Osteoblast (primary cell): Measurements from ENCODE around the gene NDUFAF7. TPM values are rescaled to one million over a fixed set of nuclear protein-coding genes. Genes with fewer than 3 reads are reported as not detected.
"Not testable (repeated sequence)": the region's sequence is repeated elsewhere in the genome, so short reads cannot be mapped to it uniquely, and the experiment has no call there.

Source experiments
- DNase-seq: peaks from one replicate; pipeline ENCODE4 v3.0.0; 2011; ENCODE audit warnings: low spot score, mixed read lengths; ENCODE audit not compliant: insufficient read length; ENCODE audit errors: missing footprints
- H2AFZ ChIP-seq: 2 replicates; pipeline ENCODE4 v1.6.0; 2011; ENCODE audit warnings: mild to moderate bottlenecking, low read length
- H3K27ac ChIP-seq: 2 replicates; pipeline ENCODE4 v1.5.1; 2011; ENCODE audit warnings: mild to moderate bottlenecking, low read depth, low read length, moderate library complexity
- H3K27me3 ChIP-seq: 2 replicates; pipeline ENCODE4 v1.6.0; 2012; ENCODE audit warnings: mild to moderate bottlenecking, control low read depth, inconsistent platforms, low read length, moderate library complexity; ENCODE audit not compliant: insufficient read depth
- H3K36me3 ChIP-seq: 2 replicates; pipeline ENCODE4 v1.5.1; 2011; ENCODE audit warnings: mild to moderate bottlenecking, low read length, control low read depth, moderate library complexity; ENCODE audit not compliant: insufficient read depth
- H3K4me1 ChIP-seq: 2 replicates; pipeline ENCODE4 v1.5.1; 2011; ENCODE audit warnings: mild to moderate bottlenecking, low read length, control low read depth, moderate library complexity; ENCODE audit not compliant: insufficient read depth
- H3K4me2 ChIP-seq: 2 replicates; pipeline ENCODE4 v1.6.0; 2011; ENCODE audit warnings: mild to moderate bottlenecking, low read length; ENCODE audit not compliant: insufficient read depth
- H3K4me3 ChIP-seq: fragments of 200-600 bp; sonication (generic); 3 replicates; pipeline ENCODE4 v1.5.1; 2012; ENCODE audit warnings: mild to moderate bottlenecking, low read length, inconsistent platforms; ENCODE audit not compliant: insufficient read depth
- H3K79me2 ChIP-seq: 2 replicates; pipeline ENCODE4 v1.6.0; 2012; ENCODE audit warnings: mild to moderate bottlenecking, low read length, control low read depth, inconsistent platforms; ENCODE audit not compliant: insufficient read depth
- H3K9me3 ChIP-seq: 2 replicates; pipeline ENCODE4 v1.5.1; 2011; ENCODE audit warnings: low read depth, low read length, control low read depth
- H4K20me1 ChIP-seq: 2 replicates; pipeline ENCODE4 v1.6.0; 2012; ENCODE audit warnings: mild to moderate bottlenecking, low read length, control low read depth; ENCODE audit not compliant: insufficient read depth
- total RNA-seq: library from RNA; depleted of rRNA; stranded (reverse); fragments of >200 nt; gene quantifications from 2 replicates; pipeline ENCODE4 v1.2.3, GENCODE V29; 2012
- TF ChIP-seq, protein P1 (sequence below): IDR thresholded peaks from 2 replicates; pipeline ENCODE4 v1.5.1; 2011; ENCODE audit warnings: mild to moderate bottlenecking, low read depth, low read length, moderate library complexity; ENCODE audit errors: extremely low read depth

Gene NDUFAF7
- total RNA-seq, 1 donor: 16.6 TPM

DNA sequence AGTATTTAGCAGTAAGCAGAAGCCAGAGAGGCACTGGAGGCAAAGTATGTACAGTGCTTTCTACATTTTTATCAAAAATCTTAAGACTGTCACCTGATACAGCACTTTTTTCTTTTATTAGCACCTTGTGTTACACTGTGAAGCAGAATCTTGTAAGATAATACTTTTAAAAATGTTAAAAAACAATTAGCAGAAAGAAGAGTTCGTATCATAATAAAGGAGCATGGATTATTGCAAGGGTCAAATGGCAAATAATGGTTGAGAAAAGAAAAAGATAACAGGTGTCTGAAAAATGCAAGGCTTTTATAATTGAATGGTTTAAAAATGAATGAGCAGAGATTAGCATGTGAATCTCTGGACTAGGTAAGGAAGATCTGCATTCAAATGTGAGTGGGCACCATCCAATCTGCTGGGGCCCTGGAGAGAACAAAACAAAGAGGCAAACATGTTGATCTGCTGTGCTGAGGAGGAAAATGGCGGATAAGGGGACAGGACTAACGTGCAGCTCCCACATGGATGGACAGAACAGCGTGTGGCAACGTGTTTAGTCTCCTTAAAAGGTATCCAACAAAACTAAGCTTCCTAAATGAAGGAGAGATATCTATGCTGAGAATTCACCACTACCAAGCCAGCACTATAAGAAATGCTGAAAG, 25.6 kb upstream of the NDUFAF7 start:
- H2AFZ ChIP-seq: no peak overlapping the region
- no peaks in the 10 kb centered on the region for H3K9me3 ChIP-seq
- DNase-seq: no peak
- no peak overlapping the region for H3K4me3 ChIP-seq
- H4K20me1 ChIP-seq: no peaks in the 10 kb centered on the region
- H3K4me1 ChIP-seq: no peaks in the 10 kb centered on the region
- H3K36me3 ChIP-seq: peaks cover 69% of the 10 kb centered on the region
- no peak overlapping the region for H3K4me2 ChIP-seq
- H3K27me3 ChIP-seq: no peaks in the 10 kb centered on the region
- no peak overlapping the region for H3K27ac ChIP-seq
- H3K79me2 ChIP-seq: peaks cover 59% of the 10 kb centered on the region
- TF ChIP-seq, protein P1, sequence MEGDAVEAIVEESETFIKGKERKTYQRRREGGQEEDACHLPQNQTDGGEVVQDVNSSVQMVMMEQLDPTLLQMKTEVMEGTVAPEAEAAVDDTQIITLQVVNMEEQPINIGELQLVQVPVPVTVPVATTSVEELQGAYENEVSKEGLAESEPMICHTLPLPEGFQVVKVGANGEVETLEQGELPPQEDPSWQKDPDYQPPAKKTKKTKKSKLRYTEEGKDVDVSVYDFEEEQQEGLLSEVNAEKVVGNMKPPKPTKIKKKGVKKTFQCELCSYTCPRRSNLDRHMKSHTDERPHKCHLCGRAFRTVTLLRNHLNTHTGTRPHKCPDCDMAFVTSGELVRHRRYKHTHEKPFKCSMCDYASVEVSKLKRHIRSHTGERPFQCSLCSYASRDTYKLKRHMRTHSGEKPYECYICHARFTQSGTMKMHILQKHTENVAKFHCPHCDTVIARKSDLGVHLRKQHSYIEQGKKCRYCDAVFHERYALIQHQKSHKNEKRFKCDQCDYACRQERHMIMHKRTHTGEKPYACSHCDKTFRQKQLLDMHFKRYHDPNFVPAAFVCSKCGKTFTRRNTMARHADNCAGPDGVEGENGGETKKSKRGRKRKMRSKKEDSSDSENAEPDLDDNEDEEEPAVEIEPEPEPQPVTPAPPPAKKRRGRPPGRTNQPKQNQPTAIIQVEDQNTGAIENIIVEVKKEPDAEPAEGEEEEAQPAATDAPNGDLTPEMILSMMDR: no peak

DNA sequence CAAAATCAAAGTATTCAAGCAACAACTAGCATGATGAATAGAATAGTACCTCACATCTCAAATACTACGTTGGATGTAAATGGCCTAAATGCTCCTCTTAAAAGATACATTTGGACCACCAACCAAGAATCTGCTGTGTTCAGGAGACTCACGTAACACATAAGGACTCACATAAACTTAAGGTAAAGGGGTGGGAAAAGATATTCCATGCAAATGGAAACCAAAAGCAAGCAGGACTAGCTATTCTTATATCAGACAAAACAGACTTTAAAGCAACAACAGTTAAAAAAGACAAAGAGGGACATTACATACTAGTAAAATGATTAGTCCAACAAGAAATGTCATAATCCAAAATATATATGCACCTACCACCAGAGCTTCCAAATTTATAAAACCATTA, 24.7 kb upstream of the NDUFAF7 start:
- H3K27me3 ChIP-seq, H3K4me2 ChIP-seq, H3K4me3 ChIP-seq, H3K27ac ChIP-seq, H3K4me1 ChIP-seq, DNase-seq, H3K9me3 ChIP-seq, H2AFZ ChIP-seq, H4K20me1 ChIP-seq: not testable (repeated sequence)
- Histone ChIP-seq H3K36me3 (peaks cover 71% of the 10 kb centered on the region), H3K79me2 (peaks cover 54% of the 10 kb centered on the region)

DNA sequence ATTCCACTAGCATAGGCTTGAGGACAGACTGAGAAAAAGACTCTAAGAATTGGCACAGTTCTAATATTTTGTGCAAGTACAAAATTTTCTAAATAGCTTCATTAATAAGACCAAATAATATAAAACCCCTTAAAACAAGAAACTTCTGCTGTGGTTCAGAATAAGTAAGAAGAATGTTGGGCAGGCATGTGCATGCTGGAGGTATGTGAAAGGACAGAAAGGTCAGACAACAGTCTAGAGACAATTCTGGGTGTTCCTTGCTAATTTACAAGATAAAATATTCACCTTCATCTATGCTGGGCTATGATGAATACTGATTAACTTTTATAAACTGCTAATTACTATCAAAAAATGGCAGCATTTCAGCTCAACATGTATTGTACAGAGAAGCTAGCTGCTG, 20.2 kb upstream of the NDUFAF7 start:
- Histone ChIP-seq H3K27ac (no peak overlapping the region), H3K4me2 (no peak overlapping the region), H3K4me1 (peaks cover 6% of the 10 kb centered on the region), H4K20me1 (no peaks in the 10 kb centered on the region), H3K27me3 (no peaks in the 10 kb centered on the region), H3K4me3 (no peak overlapping the region), H2AFZ (no peak overlapping the region), H3K79me2 (peaks cover 34% of the 10 kb centered on the region), H3K9me3 (no peaks in the 10 kb centered on the region), H3K36me3 (peaks cover 76% of the 10 kb centered on the region)
- DNase-seq: no peak
- TF ChIP-seq, protein P1: no peak

DNA sequence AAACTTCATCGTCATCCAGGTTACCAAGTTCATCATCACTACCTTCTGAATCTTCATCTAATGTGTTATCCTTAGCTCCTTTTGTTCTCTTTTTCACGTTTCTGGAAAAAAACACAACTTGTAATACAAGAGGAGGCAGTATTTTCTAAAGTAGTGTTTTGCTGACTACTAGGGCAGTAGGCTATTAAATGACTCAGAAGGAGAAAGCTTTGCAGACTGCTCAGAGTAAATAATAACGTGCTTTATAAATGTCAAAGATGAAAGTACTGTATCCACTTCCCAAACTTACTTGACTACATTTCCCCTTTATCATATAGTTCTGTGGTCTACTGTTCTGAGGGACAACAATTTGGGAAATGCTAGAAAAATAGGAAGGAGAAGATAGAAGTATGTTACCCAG, 19.5 kb upstream of the NDUFAF7 start:
- H3K79me2 ChIP-seq: peaks cover 27% of the 10 kb centered on the region
- DNase-seq: no peak
- H4K20me1 ChIP-seq: no peaks in the 10 kb centered on the region
- TF ChIP-seq, protein P1: no peak
- no peak overlapping the region for H3K4me2 ChIP-seq
- H3K27ac ChIP-seq: no peak overlapping the region
- peaks cover 6% of the 10 kb centered on the region for H3K4me1 ChIP-seq
- H2AFZ ChIP-seq: no peak overlapping the region
- H3K4me3 ChIP-seq: no peak overlapping the region
- peaks cover 75% of the 10 kb centered on the region for H3K36me3 ChIP-seq
- no peaks in the 10 kb centered on the region for H3K27me3 ChIP-seq
- H3K9me3 ChIP-seq: no peaks in the 10 kb centered on the region
